HepG2 (cell line): ENCODE measurements around the gene ZNF132. TPM values are rescaled to one million over a fixed set of nuclear protein-coding genes. Genes with fewer than 3 reads are reported as not detected.
A peak's percentile ranks its signal among the peaks of the same experiment; 100 is the strongest.

Experiments used
- CHD2 ChIP-seq: IDR thresholded peaks from 2 replicates; pipeline ENCODE4 v1.6.1; 2011; ENCODE audit warnings: low read depth, low read length, improper control_type of control experiment
- EHMT2 ChIP-seq: fragments of 200-600 bp; sonication (generic); IDR thresholded peaks from 2 replicates; pipeline ENCODE4 v1.7.0; 2017; ENCODE audit warnings: antibody characterized with exemption, low read depth, low read length, borderline replicate concordance
- ELF4 ChIP-seq: sonication (generic); formaldehyde crosslinking; IDR thresholded peaks from 2 replicates; pipeline ENCODE4 v1.5.0; 2020; ENCODE audit warnings: missing genetic modification reagents, mild to moderate bottlenecking, moderate library complexity, borderline replicate concordance
- MZF1 ChIP-seq: sonication (generic); formaldehyde crosslinking; IDR thresholded peaks from 2 replicates; pipeline ENCODE4 v1.8.1; 2023; ENCODE audit warnings: mild to moderate bottlenecking, missing genetic modification reagents, borderline replicate concordance
- NCOA1 ChIP-seq: sonication (generic); formaldehyde crosslinking; IDR thresholded peaks from 2 replicates; pipeline ENCODE4 v1.9.0; 2021; ENCODE audit warnings: missing genetic modification reagents
- NPAS2 ChIP-seq: sonication (generic); formaldehyde crosslinking; IDR thresholded peaks from 2 replicates; pipeline ENCODE4 v1.8.0; 2022; ENCODE audit warnings: mild to moderate bottlenecking, missing genetic modification reagents, borderline replicate concordance
- RFX5 ChIP-seq: IDR thresholded peaks from 2 replicates; pipeline ENCODE4 v1.6.1; 2011; ENCODE audit warnings: low read depth, low read length, improper control_type of control experiment
- SMARCE1 ChIP-seq: fragments of 450-650 bp; IDR thresholded peaks from 2 replicates; pipeline ENCODE4 v1.6.1; 2017; ENCODE audit warnings: borderline replicate concordance
- TSC22D2 ChIP-seq: sonication (generic); formaldehyde crosslinking; IDR thresholded peaks from 2 replicates; pipeline ENCODE4 v1.5.1; 2020; ENCODE audit warnings: missing genetic modification reagents, mild to moderate bottlenecking, borderline replicate concordance
- ZBTB42 ChIP-seq: sonication (generic); formaldehyde crosslinking; IDR thresholded peaks from 2 replicates; pipeline ENCODE4 v1.5.0; 2020; ENCODE audit warnings: mild to moderate bottlenecking, missing genetic modification reagents
- ZMAT3 ChIP-seq: sonication (generic); formaldehyde crosslinking; conservative IDR thresholded peaks from 2 replicates; pipeline ENCODE4 v1.7.0; 2021; ENCODE audit warnings: missing genetic modification reagents
- ZMYM3 ChIP-seq: sonication (generic); formaldehyde crosslinking; IDR thresholded peaks from 2 replicates; pipeline ENCODE4 v1.5.1; 2020; ENCODE audit warnings: mild to moderate bottlenecking, missing genetic modification reagents
- ZNF232 ChIP-seq: sonication (generic); formaldehyde crosslinking; IDR thresholded peaks from 2 replicates; pipeline ENCODE4 v1.4.0; 2020; ENCODE audit warnings: missing genetic modification reagents, borderline replicate concordance
- ZNF235 ChIP-seq: sonication (generic); formaldehyde crosslinking; IDR thresholded peaks from 2 replicates; pipeline ENCODE4 v1.8.1; 2023; ENCODE audit warnings: mild to moderate bottlenecking, missing genetic modification reagents, borderline replicate concordance
- ZNF382 ChIP-seq: sonication (generic); formaldehyde crosslinking; IDR thresholded peaks from 2 replicates; pipeline ENCODE4 v1.5.0; 2020; ENCODE audit warnings: missing genetic modification reagents, mild to moderate bottlenecking, borderline replicate concordance
- ZNF543 ChIP-seq: sonication (generic); formaldehyde crosslinking; IDR thresholded peaks from 2 replicates; pipeline ENCODE4 v1.4.0; 2020; ENCODE audit warnings: mild to moderate bottlenecking, missing genetic modification reagents
- ZNF615 ChIP-seq: sonication (generic); formaldehyde crosslinking; IDR thresholded peaks from 2 replicates; pipeline ENCODE4 v1.5.0; 2020; ENCODE audit warnings: mild to moderate bottlenecking, missing genetic modification reagents, borderline replicate concordance
- ZNF737 ChIP-seq: sonication (generic); formaldehyde crosslinking; IDR thresholded peaks from 2 replicates; pipeline ENCODE4 v1.5.0; 2020; ENCODE audit warnings: missing genetic modification reagents, mild to moderate bottlenecking, borderline replicate concordance
- ZNF788 ChIP-seq: sonication (generic); formaldehyde crosslinking; IDR thresholded peaks from 2 replicates; pipeline ENCODE4 v1.5.0; 2020; ENCODE audit warnings: mild to moderate bottlenecking, missing genetic modification reagents, borderline replicate concordance
- polyA plus RNA-seq, 8 experiments: library from polyadenylated mRNA; depleted of rRNA in 3 of 8; stranded (reverse) in 7 of 8; unstranded in 1 of 8; fragments of >200 nt; fragmentation: Illumina TruSeq in 4 of 8; extraction: Trizol in 4 of 8; gene quantifications; 2 replicates each; pipeline versions ENCODE4 v1.2.1 to v1.2.3, GENCODE V29; 2011 to 2016; ENCODE audit warnings: low read depth in 4 of 8, missing spikeins in 1 of 8, mixed read lengths in 1 of 8; ENCODE audit not compliant: insufficient read depth in 1 of 8
- total RNA-seq, 5 experiments: library from RNA; depleted of rRNA; stranded (reverse); fragments of >200 nt; fragmentation: Illumina TruSeq; extraction: Trizol; gene quantifications; 2 replicates each; pipeline ENCODE4 v1.2.3, GENCODE V29; 2016; ENCODE audit warnings: low read depth in 1 of 5
- TF ChIP-seq, protein P1 (sequence below): sonication (generic); formaldehyde crosslinking; IDR thresholded peaks from 2 replicates; pipeline ENCODE4 v1.8.0; 2022; ENCODE audit warnings: mild to moderate bottlenecking, missing genetic modification reagents, moderate library complexity
- TF ChIP-seq, protein P2 (sequence below): sonication (generic); formaldehyde crosslinking; IDR thresholded peaks from 2 replicates; pipeline ENCODE4 v1.5.0; 2020; ENCODE audit warnings: missing genetic modification reagents
- TF ChIP-seq, protein P3 (sequence below): sonication (generic); formaldehyde crosslinking; IDR thresholded peaks from 2 replicates; pipeline ENCODE4 v1.4.0; 2020; ENCODE audit warnings: missing genetic modification reagents
- TF ChIP-seq, protein P4 (sequence below): sonication (generic); formaldehyde crosslinking; IDR thresholded peaks from 2 replicates; pipeline ENCODE4 v1.4.0; 2020; ENCODE audit warnings: missing genetic modification reagents, borderline replicate concordance
- TF ChIP-seq, protein P5 (sequence below): conservative IDR thresholded peaks from 2 replicates; pipeline ENCODE4 v1.6.1; 2018; ENCODE audit warnings: missing genetic modification reagents

Gene ZNF132
- total and polyA plus RNA-seq, 2 of the 13 experiments (the other 11 are each of a cell fraction or from before 2014, with no cell fraction given): not detected

- TF ChIP-seq, protein P1, sequence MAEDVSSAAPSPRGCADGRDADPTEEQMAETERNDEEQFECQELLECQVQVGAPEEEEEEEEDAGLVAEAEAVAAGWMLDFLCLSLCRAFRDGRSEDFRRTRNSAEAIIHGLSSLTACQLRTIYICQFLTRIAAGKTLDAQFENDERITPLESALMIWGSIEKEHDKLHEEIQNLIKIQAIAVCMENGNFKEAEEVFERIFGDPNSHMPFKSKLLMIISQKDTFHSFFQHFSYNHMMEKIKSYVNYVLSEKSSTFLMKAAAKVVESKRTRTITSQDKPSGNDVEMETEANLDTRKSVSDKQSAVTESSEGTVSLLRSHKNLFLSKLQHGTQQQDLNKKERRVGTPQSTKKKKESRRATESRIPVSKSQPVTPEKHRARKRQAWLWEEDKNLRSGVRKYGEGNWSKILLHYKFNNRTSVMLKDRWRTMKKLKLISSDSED (CRISPR knock-in tag): no peak
- TF ChIP-seq ZNF543 (CRISPR knock-in tag): no peak
- TF ChIP-seq NCOA1 (CRISPR knock-in tag): no peak; the same call in 1 of the 2 replicates
- TF ChIP-seq ZNF232 (CRISPR knock-in tag): no peak
- TF ChIP-seq SMARCE1: no peak
- no peak for TF ChIP-seq NPAS2 (CRISPR knock-in tag)
- 0 out of 2 replicates have a peak, but pooled peaks have one; percentile 80 for TF ChIP-seq ZNF615
- no peak for TF ChIP-seq ZNF235 (CRISPR knock-in tag)
- no peak for TF ChIP-seq ZNF382 (CRISPR knock-in tag)
- TF ChIP-seq MZF1 (CRISPR knock-in tag): no peak
- no peak for TF ChIP-seq RFX5
- peak; percentile 64; the same call in 1 of the 2 replicates for TF ChIP-seq ZNF737 (CRISPR knock-in tag)
- peak; percentile 74 for TF ChIP-seq ZNF788 (CRISPR knock-in tag)
- TF ChIP-seq, protein P2, sequence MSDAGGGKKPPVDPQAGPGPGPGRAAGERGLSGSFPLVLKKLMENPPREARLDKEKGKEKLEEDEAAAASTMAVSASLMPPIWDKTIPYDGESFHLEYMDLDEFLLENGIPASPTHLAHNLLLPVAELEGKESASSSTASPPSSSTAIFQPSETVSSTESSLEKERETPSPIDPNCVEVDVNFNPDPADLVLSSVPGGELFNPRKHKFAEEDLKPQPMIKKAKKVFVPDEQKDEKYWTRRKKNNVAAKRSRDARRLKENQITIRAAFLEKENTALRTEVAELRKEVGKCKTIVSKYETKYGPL: no peak
- no peak for TF ChIP-seq ZMYM3 (CRISPR knock-in tag)
- TF ChIP-seq TSC22D2 (CRISPR knock-in tag): no peak
- TF ChIP-seq CHD2: no peak
- TF ChIP-seq, protein P3, sequence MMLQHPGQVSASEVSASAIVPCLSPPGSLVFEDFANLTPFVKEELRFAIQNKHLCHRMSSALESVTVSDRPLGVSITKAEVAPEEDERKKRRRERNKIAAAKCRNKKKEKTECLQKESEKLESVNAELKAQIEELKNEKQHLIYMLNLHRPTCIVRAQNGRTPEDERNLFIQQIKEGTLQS: no peak
- no peak for TF ChIP-seq ELF4 (CRISPR knock-in tag)
- TF ChIP-seq, protein P4, sequence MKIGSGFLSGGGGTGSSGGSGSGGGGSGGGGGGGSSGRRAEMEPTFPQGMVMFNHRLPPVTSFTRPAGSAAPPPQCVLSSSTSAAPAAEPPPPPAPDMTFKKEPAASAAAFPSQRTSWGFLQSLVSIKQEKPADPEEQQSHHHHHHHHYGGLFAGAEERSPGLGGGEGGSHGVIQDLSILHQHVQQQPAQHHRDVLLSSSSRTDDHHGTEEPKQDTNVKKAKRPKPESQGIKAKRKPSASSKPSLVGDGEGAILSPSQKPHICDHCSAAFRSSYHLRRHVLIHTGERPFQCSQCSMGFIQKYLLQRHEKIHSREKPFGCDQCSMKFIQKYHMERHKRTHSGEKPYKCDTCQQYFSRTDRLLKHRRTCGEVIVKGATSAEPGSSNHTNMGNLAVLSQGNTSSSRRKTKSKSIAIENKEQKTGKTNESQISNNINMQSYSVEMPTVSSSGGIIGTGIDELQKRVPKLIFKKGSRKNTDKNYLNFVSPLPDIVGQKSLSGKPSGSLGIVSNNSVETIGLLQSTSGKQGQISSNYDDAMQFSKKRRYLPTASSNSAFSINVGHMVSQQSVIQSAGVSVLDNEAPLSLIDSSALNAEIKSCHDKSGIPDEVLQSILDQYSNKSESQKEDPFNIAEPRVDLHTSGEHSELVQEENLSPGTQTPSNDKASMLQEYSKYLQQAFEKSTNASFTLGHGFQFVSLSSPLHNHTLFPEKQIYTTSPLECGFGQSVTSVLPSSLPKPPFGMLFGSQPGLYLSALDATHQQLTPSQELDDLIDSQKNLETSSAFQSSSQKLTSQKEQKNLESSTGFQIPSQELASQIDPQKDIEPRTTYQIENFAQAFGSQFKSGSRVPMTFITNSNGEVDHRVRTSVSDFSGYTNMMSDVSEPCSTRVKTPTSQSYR (CRISPR knock-in tag): no peak; the same call in 1 of the 2 replicates
- TF ChIP-seq, protein P5, sequence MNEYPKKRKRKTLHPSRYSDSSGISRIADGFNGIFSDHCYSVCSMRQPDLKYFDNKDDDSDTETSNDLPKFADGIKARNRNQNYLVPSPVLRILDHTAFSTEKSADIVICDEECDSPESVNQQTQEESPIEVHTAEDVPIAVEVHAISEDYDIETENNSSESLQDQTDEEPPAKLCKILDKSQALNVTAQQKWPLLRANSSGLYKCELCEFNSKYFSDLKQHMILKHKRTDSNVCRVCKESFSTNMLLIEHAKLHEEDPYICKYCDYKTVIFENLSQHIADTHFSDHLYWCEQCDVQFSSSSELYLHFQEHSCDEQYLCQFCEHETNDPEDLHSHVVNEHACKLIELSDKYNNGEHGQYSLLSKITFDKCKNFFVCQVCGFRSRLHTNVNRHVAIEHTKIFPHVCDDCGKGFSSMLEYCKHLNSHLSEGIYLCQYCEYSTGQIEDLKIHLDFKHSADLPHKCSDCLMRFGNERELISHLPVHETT (CRISPR knock-in tag): no peak
- TF ChIP-seq ZMAT3 (CRISPR knock-in tag): no peak; the same call in 1 of the 2 replicates
- no peak for TF ChIP-seq EHMT2
- no peak for TF ChIP-seq ZBTB42 (CRISPR knock-in tag)
Observed at GRCh38 chr19:58475714-58476497, 36.0 kb upstream of the ZNF132 start, which contains the start of gene ZNF446 (continued).
